GM12872 (cell line): ENCODE data around the gene ZBTB46.

ENCODE experiments used
- TF ChIP-seq, protein P1 (sequence below): IDR thresholded peaks from 3 replicates; pipeline ENCODE4 v1.5.1; 2011; ENCODE audit warnings: low read depth, mild to moderate bottlenecking, low read length, moderate library complexity; ENCODE audit not compliant: insufficient read depth

The ZBTB46 gene

GRCh38 chr20:63748934-63749270, 82.2 kb downstream of the ZBTB46 start:
- TF ChIP-seq, protein P1, sequence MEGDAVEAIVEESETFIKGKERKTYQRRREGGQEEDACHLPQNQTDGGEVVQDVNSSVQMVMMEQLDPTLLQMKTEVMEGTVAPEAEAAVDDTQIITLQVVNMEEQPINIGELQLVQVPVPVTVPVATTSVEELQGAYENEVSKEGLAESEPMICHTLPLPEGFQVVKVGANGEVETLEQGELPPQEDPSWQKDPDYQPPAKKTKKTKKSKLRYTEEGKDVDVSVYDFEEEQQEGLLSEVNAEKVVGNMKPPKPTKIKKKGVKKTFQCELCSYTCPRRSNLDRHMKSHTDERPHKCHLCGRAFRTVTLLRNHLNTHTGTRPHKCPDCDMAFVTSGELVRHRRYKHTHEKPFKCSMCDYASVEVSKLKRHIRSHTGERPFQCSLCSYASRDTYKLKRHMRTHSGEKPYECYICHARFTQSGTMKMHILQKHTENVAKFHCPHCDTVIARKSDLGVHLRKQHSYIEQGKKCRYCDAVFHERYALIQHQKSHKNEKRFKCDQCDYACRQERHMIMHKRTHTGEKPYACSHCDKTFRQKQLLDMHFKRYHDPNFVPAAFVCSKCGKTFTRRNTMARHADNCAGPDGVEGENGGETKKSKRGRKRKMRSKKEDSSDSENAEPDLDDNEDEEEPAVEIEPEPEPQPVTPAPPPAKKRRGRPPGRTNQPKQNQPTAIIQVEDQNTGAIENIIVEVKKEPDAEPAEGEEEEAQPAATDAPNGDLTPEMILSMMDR, result no peak

DNA sequence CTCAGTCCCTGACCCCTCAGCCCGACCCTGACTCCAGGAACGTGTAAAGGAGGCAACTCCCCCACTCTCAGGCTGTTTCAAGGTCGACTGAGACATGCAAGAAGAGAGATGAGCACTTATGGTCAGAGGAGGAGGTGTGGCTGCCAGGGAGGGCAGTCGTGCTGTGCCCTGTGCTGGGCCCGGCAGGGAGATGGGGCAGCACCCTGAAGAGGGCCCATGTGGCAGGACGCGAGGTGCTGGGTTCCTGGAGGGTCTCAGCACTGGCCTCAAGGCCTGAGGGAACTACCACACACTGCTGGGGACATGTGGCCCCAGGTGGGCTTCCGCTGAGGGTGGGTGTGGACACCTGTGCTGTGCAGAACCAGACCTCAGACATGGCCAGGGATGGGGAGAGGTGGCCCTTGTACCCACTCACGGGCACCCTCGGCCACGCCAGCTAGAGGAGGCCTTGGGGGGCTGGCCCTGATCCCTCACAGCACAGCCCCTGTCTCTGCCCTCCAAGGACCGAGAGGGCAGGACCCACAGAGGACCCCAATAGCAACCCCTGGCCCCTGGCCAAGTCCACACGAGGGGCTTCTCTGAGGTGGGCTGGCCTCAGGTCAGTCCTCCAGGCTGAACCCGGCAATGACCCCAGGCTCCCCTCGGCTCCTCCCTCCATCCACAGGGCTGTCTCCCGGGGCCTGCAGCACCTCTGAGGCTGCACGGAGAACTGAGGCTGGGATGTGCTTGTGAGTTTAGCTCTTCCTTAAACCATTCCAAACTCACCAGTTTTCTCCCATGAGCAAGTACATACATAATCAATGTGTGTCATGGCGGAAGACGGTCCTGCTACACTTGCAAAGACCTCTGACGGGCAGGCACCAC, 82.8 kb downstream of the ZBTB46 start:
- TF ChIP-seq, protein P1, result no peak

- TF ChIP-seq, protein P1, result no peak
Observed at GRCh38 chr20:63747622-63748069, 83.4 kb downstream of the ZBTB46 start.

- TF ChIP-seq, protein P1, result no peak
Observed at GRCh38 chr20:63746751-63747315, 84.2 kb downstream of the ZBTB46 start.

GRCh38 chr20:63745961-63746731, 84.9 kb downstream of the ZBTB46 start:
- TF ChIP-seq, protein P1, result no peak

DNA sequence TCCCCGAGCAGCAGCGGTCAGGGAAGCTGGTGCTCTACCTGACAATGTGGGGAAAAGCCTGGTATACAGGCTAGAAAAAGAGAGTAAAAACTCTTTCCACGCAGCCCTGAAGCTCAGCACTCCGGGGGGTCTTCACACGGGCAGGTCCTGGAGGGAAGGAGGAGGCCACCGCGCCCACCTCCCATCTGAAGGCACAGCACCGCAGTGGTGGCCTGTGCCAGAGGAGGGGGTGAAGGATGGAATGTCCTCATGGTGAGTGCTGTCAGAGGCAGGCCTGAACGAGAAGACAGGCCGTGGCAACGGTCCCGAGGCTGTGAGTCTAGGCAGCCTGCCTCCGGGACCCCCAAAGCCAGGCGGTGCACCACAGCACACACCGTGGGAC, 85.6 kb downstream of the ZBTB46 start:
- TF ChIP-seq, protein P1, result no peak
